Measurements from ENCODE around the gene DOCK4. TPM values are rescaled to one million over a fixed set of nuclear protein-coding genes. Genes with fewer than 3 reads are reported as not detected.

DOCK4 gene
- total and polyA plus RNA-seq, 7 donors: 3.0 to 28.5 (median 14.1) TPM

GRCh38 chr7:111823826-111824225 lies 382.4 kb downstream of the DOCK4 start:
- Histone ChIP-seq H3K27ac (no peak overlapping the region), H3K27me3 (no peaks in the 10 kb centered on the region), H3K4me3 (no peak overlapping the region), H3K9me3 (no peaks in the 10 kb centered on the region), H3K4me1 (no peaks in the 10 kb centered on the region), H3K36me3 (peaks cover 0 to 6% (median 0%) of the 10 kb centered on the region in 4 donors)
- TF ChIP-seq POLR2AphosphoS5 (IDR thresholded peaks at IDR 0.05): no peak
- 83 to 93% methylated on average over 4 of the region's 4 CpGs for WGBS, 2 donors
- no peak for DNase-seq
- intact Hi-C loops (cut with DNase I): no loop called here

- intact Hi-C loops (cut with DNase I): no loop called here
- no peak overlapping the region for H3K4me3 ChIP-seq
- peaks cover 0 to 3% (median 0%) of the 10 kb centered on the region in 4 donors for H3K9me3 ChIP-seq
- H3K4me1 ChIP-seq: no peaks in the 10 kb centered on the region
- no peaks in the 10 kb centered on the region for H3K27me3 ChIP-seq
- 90 to 91% methylated on average over 4 of the region's 4 CpGs for WGBS, 2 donors
- peaks cover 0 to 6% (median 0%) of the 10 kb centered on the region in 4 donors for H3K36me3 ChIP-seq
- H3K27ac ChIP-seq: no peak overlapping the region
- no peak for DNase-seq
- TF ChIP-seq POLR2A (IDR thresholded peaks at IDR 0.05) (no peak), EP300 (IDR thresholded peaks at IDR 0.05) (no peak), POLR2AphosphoS5 (IDR thresholded peaks at IDR 0.05) (no peak)
- TF ChIP-seq, protein P1, sequence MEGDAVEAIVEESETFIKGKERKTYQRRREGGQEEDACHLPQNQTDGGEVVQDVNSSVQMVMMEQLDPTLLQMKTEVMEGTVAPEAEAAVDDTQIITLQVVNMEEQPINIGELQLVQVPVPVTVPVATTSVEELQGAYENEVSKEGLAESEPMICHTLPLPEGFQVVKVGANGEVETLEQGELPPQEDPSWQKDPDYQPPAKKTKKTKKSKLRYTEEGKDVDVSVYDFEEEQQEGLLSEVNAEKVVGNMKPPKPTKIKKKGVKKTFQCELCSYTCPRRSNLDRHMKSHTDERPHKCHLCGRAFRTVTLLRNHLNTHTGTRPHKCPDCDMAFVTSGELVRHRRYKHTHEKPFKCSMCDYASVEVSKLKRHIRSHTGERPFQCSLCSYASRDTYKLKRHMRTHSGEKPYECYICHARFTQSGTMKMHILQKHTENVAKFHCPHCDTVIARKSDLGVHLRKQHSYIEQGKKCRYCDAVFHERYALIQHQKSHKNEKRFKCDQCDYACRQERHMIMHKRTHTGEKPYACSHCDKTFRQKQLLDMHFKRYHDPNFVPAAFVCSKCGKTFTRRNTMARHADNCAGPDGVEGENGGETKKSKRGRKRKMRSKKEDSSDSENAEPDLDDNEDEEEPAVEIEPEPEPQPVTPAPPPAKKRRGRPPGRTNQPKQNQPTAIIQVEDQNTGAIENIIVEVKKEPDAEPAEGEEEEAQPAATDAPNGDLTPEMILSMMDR (IDR thresholded peaks at IDR 0.05): no peak
These were observed 385.2 kb downstream of the DOCK4 start for GRCh38 chr7:111821046-111821445.

DNA sequence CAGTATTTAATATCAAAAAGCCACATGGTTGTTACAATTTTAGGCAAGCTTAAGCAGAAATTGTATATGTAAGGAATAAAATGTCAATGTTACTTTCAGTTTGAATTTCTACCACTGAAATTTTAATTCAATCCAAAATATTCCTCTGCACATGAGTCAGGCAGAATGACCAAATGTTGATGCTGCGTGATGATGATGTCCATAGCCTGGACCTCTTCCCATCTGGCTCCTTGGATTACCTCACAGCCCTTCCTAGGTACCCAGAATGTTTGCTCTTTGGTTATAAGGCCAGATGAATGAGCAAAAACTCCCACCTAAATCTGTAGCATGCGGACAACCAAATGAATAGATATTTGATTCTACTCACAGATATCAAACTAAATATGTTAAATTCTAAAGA lies 385.6 kb downstream of the DOCK4 start:
- Histone ChIP-seq H3K4me3 (no peak overlapping the region), H3K9me3 (peaks cover 0 to 3% (median 0%) of the 10 kb centered on the region in 4 donors), H3K36me3 (peaks cover 0 to 6% (median 0%) of the 10 kb centered on the region in 4 donors), H3K27ac (no peak overlapping the region), H3K4me1 (no peaks in the 10 kb centered on the region), H3K27me3 (no peaks in the 10 kb centered on the region)
- DNase-seq: no peak
- intact Hi-C loops (cut with DNase I): no loop called here
- WGBS, 2 donors: 92 to 93% methylated on average over 2 of the region's 2 CpGs
- TF ChIP-seq, protein P1 (IDR thresholded peaks at IDR 0.05): no peak
- TF ChIP-seq POLR2A (IDR thresholded peaks at IDR 0.05): no peak
- TF ChIP-seq POLR2AphosphoS5 (IDR thresholded peaks at IDR 0.05): no peak
- no peak for TF ChIP-seq EP300 (IDR thresholded peaks at IDR 0.05)

GRCh38 chr7:111820121-111820520 lies 386.1 kb downstream of the DOCK4 start:
- Histone ChIP-seq H3K27me3 (no peaks in the 10 kb centered on the region), H3K4me1 (no peaks in the 10 kb centered on the region), H3K4me3 (no peak overlapping the region), H3K9me3 (peaks cover 0 to 3% (median 0%) of the 10 kb centered on the region in 4 donors), H3K27ac (no peak overlapping the region), H3K36me3 (peaks cover 0 to 6% (median 0%) of the 10 kb centered on the region in 4 donors)
- intact Hi-C loops (cut with DNase I): no loop called here
- TF ChIP-seq POLR2A (IDR thresholded peaks at IDR 0.05): no peak
- TF ChIP-seq, protein P1 (IDR thresholded peaks at IDR 0.05): no peak
- no peak for TF ChIP-seq POLR2AphosphoS5 (IDR thresholded peaks at IDR 0.05)
- TF ChIP-seq EP300 (IDR thresholded peaks at IDR 0.05): no peak
- DNase-seq: no peak
- 92 to 98% methylated on average over 1 of the region's 1 CpG for whole genome bisulfite sequencing, 2 donors

GRCh38 chr7:111815354-111815753 lies 390.8 kb downstream of the DOCK4 start:
- no peak overlapping the region for H3K4me3 ChIP-seq
- peaks cover 0 to 4% (median 0%) of the 10 kb centered on the region in 4 donors for H3K36me3 ChIP-seq
- no peaks in the 10 kb centered on the region for H3K4me1 ChIP-seq
- WGBS, 2 donors: 98 to 100% methylated on average over 1 of the region's 1 CpG
- H3K27me3 ChIP-seq: no peaks in the 10 kb centered on the region
- intact Hi-C loops (cut with DNase I): no loop called here
- H3K27ac ChIP-seq: no peak overlapping the region
- no peak for DNase-seq
- TF ChIP-seq, protein P1 (IDR thresholded peaks at IDR 0.05): no peak
- TF ChIP-seq POLR2AphosphoS5 (IDR thresholded peaks at IDR 0.05): no peak
- no peak for TF ChIP-seq EP300 (IDR thresholded peaks at IDR 0.05)
- TF ChIP-seq POLR2A (IDR thresholded peaks at IDR 0.05): no peak
- peaks cover 0 to 3% (median 0%) of the 10 kb centered on the region in 4 donors for H3K9me3 ChIP-seq
